K562 (cell line): ENCODE results near the gene HEXIM2. TPM values are rescaled to one million over a fixed set of nuclear protein-coding genes. Genes with fewer than 3 reads are reported as not detected.

Experiments used
- CHCHD3 ChIP-seq: fragments of 250-450 bp; sonication (Bioruptor Pico); IDR thresholded peaks from 2 replicates; pipeline ENCODE4 v2.1.2; 2022; ENCODE audit warnings: mild to moderate bottlenecking
- JUN ChIP-seq, 2 experiments: sonication (generic) in 1 of 2; formaldehyde crosslinking in 1 of 2; IDR thresholded peaks; 2 replicates each; pipeline versions ENCODE4 v1.6.1 to v1.8.0; 2012 to 2022; ENCODE audit warnings: borderline replicate concordance in 2 of 2, mild to moderate bottlenecking in 2 of 2, improper control_type of control experiment in 1 of 2, low read depth in 1 of 2, low read length in 1 of 2, missing genetic modification reagents in 1 of 2
- MEF2D ChIP-seq: conservative IDR thresholded peaks from 2 replicates; pipeline ENCODE4 v1.6.1; 2016; ENCODE audit warnings: low read depth, missing genetic modification characterization, missing compliant biosample characterization
- MYNN ChIP-seq, 2 experiments: sonication (generic); formaldehyde crosslinking in 1 of 2; IDR thresholded peaks; 2 replicates each; pipeline versions ENCODE4 v1.5.0 to v1.6.1; 2016 to 2020; ENCODE audit warnings: antibody characterized with exemption in 1 of 2, missing genetic modification reagents in 1 of 2
- PRMT5 ChIP-seq: sonication (generic); formaldehyde crosslinking; IDR thresholded peaks from 2 replicates; pipeline ENCODE4 v1.5.0; 2020; ENCODE audit warnings: missing genetic modification reagents
- SRSF1 ChIP-seq: fragments of 200-400 bp; formaldehyde crosslinking; IDR thresholded peaks from 2 replicates; pipeline ENCODE4 v1.6.1; 2017; ENCODE audit warnings: mild to moderate bottlenecking, low read depth, low read length, moderate library complexity
- YY1 ChIP-seq, 3 experiments: IDR thresholded peaks; 2 replicates each; pipeline ENCODE4 v1.6.1; 2011; ENCODE audit warnings: low read length in 2 of 3, mild to moderate bottlenecking in 2 of 3, moderate library complexity in 2 of 3, borderline replicate concordance in 1 of 3, control low read depth in 1 of 3, low read depth in 1 of 3; ENCODE audit not compliant: insufficient read depth in 3 of 3, insufficient replicate concordance in 2 of 3, control insufficient read depth in 1 of 3, insufficient read length in 1 of 3; ENCODE audit errors: extremely low read depth in 1 of 3
- ZNF263 ChIP-seq: sonication (generic); formaldehyde crosslinking; IDR thresholded peaks from 2 replicates; pipeline ENCODE4 v1.8.0; 2022; ENCODE audit warnings: mild to moderate bottlenecking, missing genetic modification reagents, borderline replicate concordance
- ZNF324 ChIP-seq: fragments of 250-450 bp; sonication (Bioruptor Pico); IDR thresholded peaks from 2 replicates; pipeline ENCODE4 v1.4.0; 2020; ENCODE audit warnings: mild to moderate bottlenecking
- polyA plus RNA-seq, 8 experiments: library from polyadenylated mRNA; depleted of rRNA in 4 of 8; stranded (reverse) in 5 of 8; unstranded in 3 of 8; fragments of >200 nt; fragmentation: Nextera tagmentation in 2 of 8; fragmentation: Illumina TruSeq in 1 of 8; extraction: Ambion mirVana in 2 of 8; extraction: Trizol in 1 of 8; gene quantifications; 2 replicates each; pipeline versions ENCODE4 v1.2.1 to v1.2.3, GENCODE V29; 2011 to 2014; ENCODE audit warnings: inconsistent platforms in 1 of 8, missing spikeins in 1 of 8
- total RNA-seq, 7 experiments: library from RNA; depleted of rRNA in 6 of 7; stranded (reverse); fragments of >200 nt in 6 of 7; fragmentation: Illumina TruSeq in 2 of 7; extraction: Trizol in 2 of 7; gene quantifications; 2 replicates each; pipeline versions ENCODE4 v1.2.1 to v1.2.3, GENCODE V29; 2011 to 2021; ENCODE audit warnings: low replicate concordance in 1 of 7
- TF ChIP-seq, protein P1 (sequence below): fragments of 150-350 bp; conservative IDR thresholded peaks from 2 replicates; pipeline ENCODE4 v1.6.1; 2014; ENCODE audit warnings: low read length
- TF ChIP-seq, protein P2 (sequence below), 2 experiments: IDR thresholded peaks; 2 replicates each; pipeline ENCODE4 v1.6.1; 2012; ENCODE audit warnings: improper control_type of control experiment in 2 of 2, low read depth in 2 of 2, low read length in 2 of 2, borderline replicate concordance in 1 of 2
- TF ChIP-seq, protein P3 (sequence below), 2 experiments: fragments of 450-650 bp; conservative IDR thresholded peaks; 2 replicates each; pipeline ENCODE4 v1.6.1; 2017; ENCODE audit warnings: mild to moderate bottlenecking in 2 of 2, moderate library complexity in 2 of 2
- TF ChIP-seq, protein P4 (sequence below): fragments of 450-650 bp; IDR thresholded peaks from 2 replicates; pipeline ENCODE4 v1.6.1; 2016; ENCODE audit warnings: borderline replicate concordance
- TF ChIP-seq, protein P5 (sequence below), 2 experiments: fragments of 450-650 bp; IDR thresholded peaks; 2 replicates each; pipeline ENCODE4 v1.6.1; 2016

The HEXIM2 gene
- total and polyA plus RNA-seq, 9 of the 15 experiments (the other 6 are each of a cell fraction or from before 2014, with no cell fraction given) = 0.69 to 3.4 (median 1.1) TPM; not detected in 2

DNA sequence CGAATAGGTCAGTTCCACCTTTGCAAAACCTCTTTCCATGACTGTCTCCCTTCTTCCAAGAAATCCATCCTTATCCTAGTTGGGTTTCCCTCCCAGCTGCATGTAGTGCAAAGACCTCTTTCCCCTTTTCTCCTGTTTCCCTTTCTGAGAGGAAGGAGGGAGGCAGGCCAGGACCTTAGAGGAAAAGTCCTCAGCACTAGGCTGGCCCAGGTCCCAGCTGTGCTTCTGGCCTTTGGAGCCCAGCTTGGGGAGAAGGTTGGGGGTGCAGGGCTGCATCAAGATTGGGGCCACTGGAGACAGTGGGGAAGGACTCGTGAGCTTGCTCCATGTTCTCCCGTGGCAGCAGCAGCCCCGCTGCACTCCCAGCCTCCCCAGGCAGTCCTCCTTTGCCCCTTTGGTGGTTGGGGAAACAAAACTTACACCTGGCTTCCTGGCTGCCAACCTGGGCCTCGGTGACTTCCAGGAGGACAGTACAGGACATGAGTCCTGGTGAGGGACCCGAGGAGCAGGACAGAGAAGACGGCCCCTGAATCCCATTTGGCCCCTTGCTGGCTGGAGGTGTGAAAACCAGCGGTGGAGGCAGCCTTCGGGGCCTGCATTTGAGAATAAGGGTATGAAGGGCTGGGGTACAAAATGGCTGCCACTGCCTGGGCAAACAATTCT lies 481 bp downstream of the HEXIM2 start (continued):
- TF ChIP-seq, protein P1, sequence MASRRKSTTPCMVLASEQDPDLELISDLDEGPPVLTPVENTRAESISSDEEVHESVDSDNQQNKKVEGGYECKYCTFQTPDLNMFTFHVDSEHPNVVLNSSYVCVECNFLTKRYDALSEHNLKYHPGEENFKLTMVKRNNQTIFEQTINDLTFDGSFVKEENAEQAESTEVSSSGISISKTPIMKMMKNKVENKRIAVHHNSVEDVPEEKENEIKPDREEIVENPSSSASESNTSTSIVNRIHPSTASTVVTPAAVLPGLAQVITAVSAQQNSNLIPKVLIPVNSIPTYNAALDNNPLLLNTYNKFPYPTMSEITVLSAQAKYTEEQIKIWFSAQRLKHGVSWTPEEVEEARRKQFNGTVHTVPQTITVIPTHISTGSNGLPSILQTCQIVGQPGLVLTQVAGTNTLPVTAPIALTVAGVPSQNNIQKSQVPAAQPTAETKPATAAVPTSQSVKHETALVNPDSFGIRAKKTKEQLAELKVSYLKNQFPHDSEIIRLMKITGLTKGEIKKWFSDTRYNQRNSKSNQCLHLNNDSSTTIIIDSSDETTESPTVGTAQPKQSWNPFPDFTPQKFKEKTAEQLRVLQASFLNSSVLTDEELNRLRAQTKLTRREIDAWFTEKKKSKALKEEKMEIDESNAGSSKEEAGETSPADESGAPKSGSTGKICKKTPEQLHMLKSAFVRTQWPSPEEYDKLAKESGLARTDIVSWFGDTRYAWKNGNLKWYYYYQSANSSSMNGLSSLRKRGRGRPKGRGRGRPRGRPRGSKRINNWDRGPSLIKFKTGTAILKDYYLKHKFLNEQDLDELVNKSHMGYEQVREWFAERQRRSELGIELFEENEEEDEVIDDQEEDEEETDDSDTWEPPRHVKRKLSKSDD = no peak
- TF ChIP-seq MEF2D (tag) (no peak), SRSF1 (no peak), YY1 (IDR thresholded peaks at IDR 0.05; ENCODE audit: borderline replicate concordance in 1 of 3, control insufficient read depth in 1 of 3, extremely low read depth in 1 of 3, insufficient read depth in 3 of 3, insufficient read length in 1 of 3, insufficient replicate concordance in 2 of 3, low read depth in 1 of 3, low read length in 2 of 3) (peak; percentile 35 to 70 (median 48)), ZNF324 (CRISPR knock-in tag) (no peak), MYNN (IDR thresholded peaks at IDR 0.05) (no peak), MYNN (CRISPR knock-in tag; IDR thresholded peaks at IDR 0.05) (no peak), PRMT5 (no peak), ZNF263 (no peak), CHCHD3 (CRISPR knock-in tag) (no peak), JUN (IDR thresholded peaks at IDR 0.05; ENCODE audit: borderline replicate concordance, low read depth, low read length) (no peak), JUN (CRISPR knock-in tag; IDR thresholded peaks at IDR 0.05; ENCODE audit: borderline replicate concordance) (peak; percentile 25; the same call in 1 of the 2 replicates)
- TF ChIP-seq, protein P2, sequence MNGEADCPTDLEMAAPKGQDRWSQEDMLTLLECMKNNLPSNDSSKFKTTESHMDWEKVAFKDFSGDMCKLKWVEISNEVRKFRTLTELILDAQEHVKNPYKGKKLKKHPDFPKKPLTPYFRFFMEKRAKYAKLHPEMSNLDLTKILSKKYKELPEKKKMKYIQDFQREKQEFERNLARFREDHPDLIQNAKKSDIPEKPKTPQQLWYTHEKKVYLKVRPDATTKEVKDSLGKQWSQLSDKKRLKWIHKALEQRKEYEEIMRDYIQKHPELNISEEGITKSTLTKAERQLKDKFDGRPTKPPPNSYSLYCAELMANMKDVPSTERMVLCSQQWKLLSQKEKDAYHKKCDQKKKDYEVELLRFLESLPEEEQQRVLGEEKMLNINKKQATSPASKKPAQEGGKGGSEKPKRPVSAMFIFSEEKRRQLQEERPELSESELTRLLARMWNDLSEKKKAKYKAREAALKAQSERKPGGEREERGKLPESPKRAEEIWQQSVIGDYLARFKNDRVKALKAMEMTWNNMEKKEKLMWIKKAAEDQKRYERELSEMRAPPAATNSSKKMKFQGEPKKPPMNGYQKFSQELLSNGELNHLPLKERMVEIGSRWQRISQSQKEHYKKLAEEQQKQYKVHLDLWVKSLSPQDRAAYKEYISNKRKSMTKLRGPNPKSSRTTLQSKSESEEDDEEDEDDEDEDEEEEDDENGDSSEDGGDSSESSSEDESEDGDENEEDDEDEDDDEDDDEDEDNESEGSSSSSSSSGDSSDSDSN (IDR thresholded peaks at IDR 0.05; ENCODE audit: borderline replicate concordance in 1 of 2, low read depth in 2 of 2, low read length in 2 of 2) = 0 out of 4 replicates have a peak, but pooled peaks of 1 of the 2 experiments have one; percentile 1
- TF ChIP-seq, protein P3, sequence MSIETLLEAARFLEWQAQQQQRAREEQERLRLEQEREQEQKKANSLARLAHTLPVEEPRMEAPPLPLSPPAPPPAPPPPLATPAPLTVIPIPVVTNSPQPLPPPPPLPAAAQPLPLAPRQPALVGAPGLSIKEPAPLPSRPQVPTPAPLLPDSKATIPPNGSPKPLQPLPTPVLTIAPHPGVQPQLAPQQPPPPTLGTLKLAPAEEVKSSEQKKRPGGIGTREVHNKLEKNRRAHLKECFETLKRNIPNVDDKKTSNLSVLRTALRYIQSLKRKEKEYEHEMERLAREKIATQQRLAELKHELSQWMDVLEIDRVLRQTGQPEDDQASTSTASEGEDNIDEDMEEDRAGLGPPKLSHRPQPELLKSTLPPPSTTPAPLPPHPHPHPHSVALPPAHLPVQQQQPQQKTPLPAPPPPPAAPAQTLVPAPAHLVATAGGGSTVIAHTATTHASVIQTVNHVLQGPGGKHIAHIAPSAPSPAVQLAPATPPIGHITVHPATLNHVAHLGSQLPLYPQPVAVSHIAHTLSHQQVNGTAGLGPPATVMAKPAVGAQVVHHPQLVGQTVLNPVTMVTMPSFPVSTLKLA (conservative IDR thresholded peaks at IDR 0.05) = no peak
- TF ChIP-seq, protein P4, sequence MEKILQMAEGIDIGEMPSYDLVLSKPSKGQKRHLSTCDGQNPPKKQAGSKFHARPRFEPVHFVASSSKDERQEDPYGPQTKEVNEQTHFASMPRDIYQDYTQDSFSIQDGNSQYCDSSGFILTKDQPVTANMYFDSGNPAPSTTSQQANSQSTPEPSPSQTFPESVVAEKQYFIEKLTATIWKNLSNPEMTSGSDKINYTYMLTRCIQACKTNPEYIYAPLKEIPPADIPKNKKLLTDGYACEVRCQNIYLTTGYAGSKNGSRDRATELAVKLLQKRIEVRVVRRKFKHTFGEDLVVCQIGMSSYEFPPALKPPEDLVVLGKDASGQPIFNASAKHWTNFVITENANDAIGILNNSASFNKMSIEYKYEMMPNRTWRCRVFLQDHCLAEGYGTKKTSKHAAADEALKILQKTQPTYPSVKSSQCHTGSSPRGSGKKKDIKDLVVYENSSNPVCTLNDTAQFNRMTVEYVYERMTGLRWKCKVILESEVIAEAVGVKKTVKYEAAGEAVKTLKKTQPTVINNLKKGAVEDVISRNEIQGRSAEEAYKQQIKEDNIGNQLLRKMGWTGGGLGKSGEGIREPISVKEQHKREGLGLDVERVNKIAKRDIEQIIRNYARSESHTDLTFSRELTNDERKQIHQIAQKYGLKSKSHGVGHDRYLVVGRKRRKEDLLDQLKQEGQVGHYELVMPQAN = peak; percentile 24; the same call in 1 of the 2 replicates
- TF ChIP-seq, protein P5, sequence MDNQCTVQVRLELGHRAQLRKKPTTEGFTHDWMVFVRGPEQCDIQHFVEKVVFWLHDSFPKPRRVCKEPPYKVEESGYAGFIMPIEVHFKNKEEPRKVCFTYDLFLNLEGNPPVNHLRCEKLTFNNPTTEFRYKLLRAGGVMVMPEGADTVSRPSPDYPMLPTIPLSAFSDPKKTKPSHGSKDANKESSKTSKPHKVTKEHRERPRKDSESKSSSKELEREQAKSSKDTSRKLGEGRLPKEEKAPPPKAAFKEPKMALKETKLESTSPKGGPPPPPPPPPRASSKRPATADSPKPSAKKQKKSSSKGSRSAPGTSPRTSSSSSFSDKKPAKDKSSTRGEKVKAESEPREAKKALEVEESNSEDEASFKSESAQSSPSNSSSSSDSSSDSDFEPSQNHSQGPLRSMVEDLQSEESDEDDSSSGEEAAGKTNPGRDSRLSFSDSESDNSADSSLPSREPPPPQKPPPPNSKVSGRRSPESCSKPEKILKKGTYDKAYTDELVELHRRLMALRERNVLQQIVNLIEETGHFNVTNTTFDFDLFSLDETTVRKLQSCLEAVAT (IDR thresholded peaks at IDR 0.05) = peak in 1 of 2 experiments; percentile 43; a peak in 1 of 4 replicates
